ENCODE data around the gene PAOX. TPM values are rescaled to one million over a fixed set of nuclear protein-coding genes. Genes with fewer than 3 reads are reported as not detected.
A peak's percentile ranks its signal among the peaks of the same experiment; 100 is the strongest.

Gene PAOX
- total and polyA plus RNA-seq, 9 of the 15 experiments (the other 6 are each of a cell fraction or from before 2014, with no cell fraction given): 0.80 to 6.4 (median 2.6) TPM

GRCh38 chr10:133373174-133374090 lies 5.6 kb upstream of the PAOX start, which contains the start of gene ECHS1 (continued):
- TF ChIP-seq MGA (IDR thresholded peaks at IDR 0.05) (no peak), LARP7 (IDR thresholded peaks at IDR 0.05) (no peak), HMGXB4 (CRISPR knock-in tag; IDR thresholded peaks at IDR 0.05) (no peak), MED1 (CRISPR knock-in tag; IDR thresholded peaks at IDR 0.05; ENCODE audit: borderline replicate concordance) (no peak), CXXC5 (CRISPR knock-in tag; IDR thresholded peaks at IDR 0.05) (peak; percentile 31), RB1 (IDR thresholded peaks at IDR 0.05; ENCODE audit: low read depth) (peak; percentile 50), NCOR1 (IDR thresholded peaks at IDR 0.05) (no peak), NFRKB (IDR thresholded peaks at IDR 0.05; ENCODE audit: low read depth) (no peak), SUPT5H (IDR thresholded peaks at IDR 0.05) (peak; percentile 77), ZNF395 (CRISPR knock-in tag; IDR thresholded peaks at IDR 0.05) (no peak), ZNF785 (CRISPR knock-in tag; IDR thresholded peaks at IDR 0.05) (no peak), ZNF124 (CRISPR knock-in tag; IDR thresholded peaks at IDR 0.05) (no peak)

Measured in K562 (cell line).